GM12878 (cell line): ENCODE measurements around the gene OR10H1.

Experiments used
- CEBPB ChIP-seq, 2 experiments: fragments of 150-350 bp in 1 of 2; IDR thresholded peaks; 2 replicates each; pipeline ENCODE4 v1.6.1; 2012 to 2014; ENCODE audit warnings: low read depth in 2 of 2, low read length in 2 of 2, borderline replicate concordance in 1 of 2, inconsistent platforms in 1 of 2
- CTCF ChIP-seq, 3 experiments: IDR thresholded peaks in 2 of 3; conservative IDR thresholded peaks in 1 of 3; 2 replicates each; pipeline ENCODE4 v1.5.1; 2011; ENCODE audit warnings: low read depth in 3 of 3, low read length in 3 of 3, mild to moderate bottlenecking in 3 of 3, control low read depth in 2 of 3, moderate library complexity in 2 of 3, inconsistent platforms in 1 of 3, mixed read lengths in 1 of 3; ENCODE audit not compliant: control insufficient read depth in 2 of 3, insufficient read depth in 1 of 3; ENCODE audit errors: extremely low read depth in 1 of 3
- JUND ChIP-seq: IDR thresholded peaks from 2 replicates; pipeline ENCODE4 v1.6.1; 2012; ENCODE audit warnings: low read depth, mild to moderate bottlenecking, low read length, improper control_type of control experiment, moderate library complexity
- NFYB ChIP-seq: IDR thresholded peaks from 2 replicates; pipeline ENCODE4 v1.6.1; 2011; ENCODE audit warnings: low read depth, mild to moderate bottlenecking, low read length, improper control_type of control experiment, moderate library complexity; ENCODE audit not compliant: insufficient read depth
- POLR2A ChIP-seq: IDR thresholded peaks from 2 replicates; pipeline ENCODE4 v1.6.1; 2011; ENCODE audit warnings: low read depth, mild to moderate bottlenecking, low read length
- POLR2AphosphoS5 ChIP-seq: IDR thresholded peaks from 2 replicates; pipeline ENCODE4 v1.6.1; 2011; ENCODE audit warnings: mild to moderate bottlenecking, low read length, inconsistent platforms
- RAD21 ChIP-seq: IDR thresholded peaks from 2 replicates; pipeline ENCODE4 v1.6.1; 2011; ENCODE audit warnings: mild to moderate bottlenecking, low read depth, low read length, moderate library complexity; ENCODE audit not compliant: insufficient read depth
- RFX5 ChIP-seq: IDR thresholded peaks from 2 replicates; pipeline ENCODE4 v1.6.1; 2011; ENCODE audit warnings: low read depth, low read length, improper control_type of control experiment
- SKIL ChIP-seq: fragments of 450-650 bp; IDR thresholded peaks from 2 replicates; pipeline ENCODE4 v1.6.1; 2017; ENCODE audit warnings: mild to moderate bottlenecking, low read depth, inconsistent platforms; ENCODE audit not compliant: poor library complexity, severe bottlenecking
- SUZ12 ChIP-seq: fragments of 200-600 bp; sonication (generic); IDR thresholded peaks from one replicate; pipeline ENCODE4 v1.6.1; 2018; ENCODE audit warnings: antibody characterized with exemption, mild to moderate bottlenecking; ENCODE audit not compliant: unreplicated experiment
- ZZZ3 ChIP-seq: IDR thresholded peaks from 2 replicates; pipeline ENCODE4 v1.6.1; 2011; ENCODE audit warnings: low read depth; ENCODE audit not compliant: control insufficient read depth, insufficient read length

DNA sequence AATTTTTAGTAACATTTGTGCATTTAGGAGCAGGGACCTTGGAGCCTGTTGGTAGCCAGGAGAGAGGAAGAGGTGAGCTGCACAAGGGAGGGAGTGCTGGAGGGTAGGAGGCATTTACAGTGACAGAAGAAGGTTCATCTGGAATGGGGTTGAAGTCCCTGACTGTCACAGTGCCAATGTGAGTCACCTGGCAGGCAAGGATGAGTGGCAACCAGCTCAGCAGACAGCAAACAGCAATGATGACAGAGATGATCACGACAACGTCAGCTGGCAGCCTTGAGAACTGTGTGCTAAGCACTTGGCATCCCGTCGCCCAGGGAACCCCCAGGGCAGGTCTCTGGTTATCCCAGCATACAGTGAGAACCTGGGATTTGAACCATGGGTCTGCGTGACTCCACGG is 25.4 kb downstream of the OR10H1 start:
- TF ChIP-seq NFYB: no peak
- no peak for TF ChIP-seq RAD21
- TF ChIP-seq CEBPB (IDR thresholded peaks at IDR 0.05; ENCODE audit: borderline replicate concordance in 1 of 2, low read depth in 2 of 2, low read length in 2 of 2): no peak
- no peak for TF ChIP-seq SKIL
- no peak for TF ChIP-seq POLR2AphosphoS5
- no peak for TF ChIP-seq POLR2A
- no peak for TF ChIP-seq CTCF (IDR thresholded peaks at IDR 0.05 in 2 of 3, conservative IDR thresholded peaks at IDR 0.05 in 1 of 3; ENCODE audit: control insufficient read depth in 2 of 3, extremely low read depth in 1 of 3, insufficient read depth in 1 of 3, low read depth in 3 of 3, low read length in 3 of 3)
- TF ChIP-seq RFX5: no peak
- TF ChIP-seq ZZZ3: no peak
- no peak for TF ChIP-seq SUZ12
- TF ChIP-seq JUND: no peak
